HL-60 (cell line): ENCODE data around the gene SNAPC4.

Experiments used
- DNase-seq, 2 experiments: peaks; one replicate each; pipeline ENCODE4 v3.0.0-alpha.2; 2010 to 2020; ENCODE audit warnings: low read depth in 1 of 2, low spot score in 1 of 2
- H3K27ac ChIP-seq: fragments of 250-450 bp; sonication (Bioruptor Pico); replicated peaks from 2 replicates; pipeline ENCODE4 v1.5.1; 2020; ENCODE audit warnings: mild to moderate bottlenecking, moderate library complexity
- H3K27me3 ChIP-seq: fragments of 250-450 bp; sonication (Bioruptor Pico); 2 replicates; pipeline ENCODE4 v1.5.1; 2021; ENCODE audit warnings: mild to moderate bottlenecking, moderate library complexity; ENCODE audit not compliant: insufficient read depth, poor library complexity, severe bottlenecking
- H3K4me3 ChIP-seq: replicated peaks from 2 replicates; pipeline ENCODE4 v1.5.1; 2011; ENCODE audit warnings: mild to moderate bottlenecking, control low read depth, low read length; ENCODE audit not compliant: insufficient read depth
- CTCF ChIP-seq: IDR thresholded peaks from one replicate; pipeline ENCODE4 v1.5.1; 2011; ENCODE audit warnings: low read length, control low read depth, inconsistent platforms; ENCODE audit not compliant: insufficient read depth
- GABPA ChIP-seq: IDR thresholded peaks from 2 replicates; pipeline ENCODE4 v1.6.1; 2012; ENCODE audit warnings: low read depth
- POLR2AphosphoS5 ChIP-seq: IDR thresholded peaks from 2 replicates; pipeline ENCODE4 v1.6.1; 2012; ENCODE audit warnings: low read depth
- SPI1 ChIP-seq: IDR thresholded peaks from 2 replicates; pipeline ENCODE4 v1.6.1; 2012; ENCODE audit warnings: low read depth, mild to moderate bottlenecking, borderline replicate concordance
- TF ChIP-seq, protein P1 (sequence below): IDR thresholded peaks from 2 replicates; pipeline ENCODE4 v1.6.1; 2012; ENCODE audit warnings: low read depth; ENCODE audit not compliant: insufficient replicate concordance

SNAPC4 gene

DNA sequence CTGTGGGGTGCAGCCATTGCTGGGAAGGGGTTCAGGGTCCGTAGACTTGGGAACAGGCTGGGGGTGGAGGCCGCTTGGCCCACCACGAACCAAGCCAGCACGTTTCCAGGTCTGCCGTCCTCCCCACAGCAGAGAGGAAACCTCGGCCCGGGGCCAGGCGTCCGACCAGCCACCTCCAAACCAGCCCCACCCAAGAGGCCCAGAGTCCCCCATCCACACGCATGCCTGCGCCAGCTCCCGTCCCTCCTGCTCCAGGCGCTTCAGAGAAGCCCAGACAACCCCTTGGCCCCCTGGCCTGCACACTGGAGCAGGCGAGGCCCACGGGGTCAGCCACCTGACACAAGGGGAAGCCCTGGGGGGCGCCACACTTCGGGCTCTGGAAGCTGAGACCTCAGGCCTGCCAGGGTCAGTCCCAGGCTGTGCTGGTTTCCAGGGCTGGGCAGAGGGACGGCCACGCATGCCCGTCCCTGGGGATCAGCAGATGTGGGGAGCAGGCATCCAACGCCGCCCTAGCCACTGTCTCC is 42.7 kb downstream of the SNAPC4 start:
- Histone ChIP-seq H3K27ac (no peak overlapping the region), H3K27me3 (no peaks in the 10 kb centered on the region), H3K4me3 (no peak overlapping the region)
- TF ChIP-seq GABPA: no peak
- TF ChIP-seq POLR2AphosphoS5: no peak
- TF ChIP-seq, protein P1, sequence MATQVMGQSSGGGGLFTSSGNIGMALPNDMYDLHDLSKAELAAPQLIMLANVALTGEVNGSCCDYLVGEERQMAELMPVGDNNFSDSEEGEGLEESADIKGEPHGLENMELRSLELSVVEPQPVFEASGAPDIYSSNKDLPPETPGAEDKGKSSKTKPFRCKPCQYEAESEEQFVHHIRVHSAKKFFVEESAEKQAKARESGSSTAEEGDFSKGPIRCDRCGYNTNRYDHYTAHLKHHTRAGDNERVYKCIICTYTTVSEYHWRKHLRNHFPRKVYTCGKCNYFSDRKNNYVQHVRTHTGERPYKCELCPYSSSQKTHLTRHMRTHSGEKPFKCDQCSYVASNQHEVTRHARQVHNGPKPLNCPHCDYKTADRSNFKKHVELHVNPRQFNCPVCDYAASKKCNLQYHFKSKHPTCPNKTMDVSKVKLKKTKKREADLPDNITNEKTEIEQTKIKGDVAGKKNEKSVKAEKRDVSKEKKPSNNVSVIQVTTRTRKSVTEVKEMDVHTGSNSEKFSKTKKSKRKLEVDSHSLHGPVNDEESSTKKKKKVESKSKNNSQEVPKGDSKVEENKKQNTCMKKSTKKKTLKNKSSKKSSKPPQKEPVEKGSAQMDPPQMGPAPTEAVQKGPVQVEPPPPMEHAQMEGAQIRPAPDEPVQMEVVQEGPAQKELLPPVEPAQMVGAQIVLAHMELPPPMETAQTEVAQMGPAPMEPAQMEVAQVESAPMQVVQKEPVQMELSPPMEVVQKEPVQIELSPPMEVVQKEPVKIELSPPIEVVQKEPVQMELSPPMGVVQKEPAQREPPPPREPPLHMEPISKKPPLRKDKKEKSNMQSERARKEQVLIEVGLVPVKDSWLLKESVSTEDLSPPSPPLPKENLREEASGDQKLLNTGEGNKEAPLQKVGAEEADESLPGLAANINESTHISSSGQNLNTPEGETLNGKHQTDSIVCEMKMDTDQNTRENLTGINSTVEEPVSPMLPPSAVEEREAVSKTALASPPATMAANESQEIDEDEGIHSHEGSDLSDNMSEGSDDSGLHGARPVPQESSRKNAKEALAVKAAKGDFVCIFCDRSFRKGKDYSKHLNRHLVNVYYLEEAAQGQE: no peak
- no peak for TF ChIP-seq CTCF
- no peak for TF ChIP-seq SPI1
- DNase-seq: no peak

DNA sequence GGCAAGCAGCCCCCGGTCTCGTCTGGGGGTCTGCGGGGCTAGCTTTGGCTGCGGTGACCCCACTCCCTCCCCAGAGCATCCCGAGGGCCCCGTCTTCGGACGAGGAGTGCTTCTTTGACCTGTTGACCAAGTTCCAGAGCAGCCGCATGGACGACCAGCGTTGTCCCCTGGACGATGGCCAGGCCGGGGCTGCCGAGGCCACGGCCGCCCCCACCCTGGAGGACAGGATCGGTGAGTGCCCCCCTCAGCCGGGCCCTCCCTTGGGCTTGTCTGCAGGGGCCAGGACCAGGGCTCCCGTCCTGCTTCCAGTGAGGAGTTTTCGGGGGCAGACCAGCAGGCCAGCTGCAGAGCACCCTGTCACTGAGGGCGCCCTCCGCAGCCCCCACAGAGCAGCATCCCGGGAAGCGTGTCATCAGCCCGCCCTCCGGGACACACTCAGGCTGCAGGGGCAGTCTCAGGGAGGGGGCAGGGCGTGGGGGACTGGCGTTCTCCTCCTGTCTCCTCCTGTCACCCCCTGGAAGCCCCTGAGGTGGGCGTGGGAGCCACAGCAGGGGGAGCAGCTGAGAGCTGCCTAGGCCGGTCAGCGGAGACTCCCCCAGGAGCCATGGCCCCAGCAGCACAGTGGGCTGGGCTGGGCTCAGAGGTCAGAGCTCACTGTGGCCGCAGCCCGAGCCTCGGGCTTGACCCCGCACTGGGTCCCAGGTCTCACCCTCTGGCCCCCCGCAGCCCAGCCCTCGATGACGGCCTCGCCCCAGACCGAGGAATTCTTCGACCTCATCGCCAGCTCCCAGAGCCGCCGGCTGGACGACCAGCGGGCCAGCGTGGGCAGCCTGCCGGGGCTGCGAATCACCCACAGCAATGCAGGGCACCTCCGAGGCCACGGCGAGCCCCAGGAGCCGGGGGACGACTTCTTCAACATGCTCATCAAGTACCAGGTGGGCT is 44.1 kb downstream of the SNAPC4 start:
- TF ChIP-seq CTCF: no peak
- no peak for TF ChIP-seq GABPA
- no peak for TF ChIP-seq POLR2AphosphoS5
- TF ChIP-seq SPI1: no peak
- TF ChIP-seq, protein P1: no peak
- no peak overlapping the region for H3K27ac ChIP-seq
- H3K27me3 ChIP-seq: no peaks in the 10 kb centered on the region
- DNase-seq: no peak
- H3K4me3 ChIP-seq: no peak overlapping the region

DNA sequence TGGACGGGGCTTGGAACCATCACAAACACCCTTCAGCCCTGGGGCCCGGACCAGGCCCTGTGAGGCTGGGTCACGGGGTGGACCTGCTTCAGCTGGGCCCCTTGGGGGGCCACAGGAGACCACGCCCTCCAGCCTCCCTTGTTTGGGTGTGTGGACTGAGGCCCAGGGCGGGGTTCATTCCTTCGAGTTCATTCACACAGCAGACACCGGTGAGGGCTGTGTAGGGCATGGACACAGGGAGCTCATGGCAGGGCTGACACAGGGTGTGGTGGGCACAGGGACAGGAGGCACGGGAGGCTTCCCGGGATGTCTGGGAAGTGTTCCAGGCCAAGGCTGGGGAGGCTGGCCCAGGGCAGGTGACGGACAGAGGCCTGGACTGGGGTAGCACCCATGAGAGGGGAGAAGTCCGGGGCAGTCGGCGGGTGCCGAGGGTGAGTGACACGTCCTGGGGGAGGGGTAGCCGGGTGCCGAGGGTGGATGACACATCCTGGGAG is 45.3 kb downstream of the SNAPC4 start:
- H3K27ac ChIP-seq: no peak overlapping the region
- no peak overlapping the region for H3K4me3 ChIP-seq
- TF ChIP-seq GABPA (no peak), CTCF (no peak), POLR2AphosphoS5 (no peak), SPI1 (no peak)
- TF ChIP-seq, protein P1: no peak
- no peaks in the 10 kb centered on the region for H3K27me3 ChIP-seq
- DNase-seq: no peak
